ENCODE results near the gene TUBGCP3.
"Not testable (repeated sequence)": the region's sequence is repeated elsewhere in the genome, so short reads cannot be mapped to it uniquely, and the experiment has no call there.

TUBGCP3 gene, protein sequence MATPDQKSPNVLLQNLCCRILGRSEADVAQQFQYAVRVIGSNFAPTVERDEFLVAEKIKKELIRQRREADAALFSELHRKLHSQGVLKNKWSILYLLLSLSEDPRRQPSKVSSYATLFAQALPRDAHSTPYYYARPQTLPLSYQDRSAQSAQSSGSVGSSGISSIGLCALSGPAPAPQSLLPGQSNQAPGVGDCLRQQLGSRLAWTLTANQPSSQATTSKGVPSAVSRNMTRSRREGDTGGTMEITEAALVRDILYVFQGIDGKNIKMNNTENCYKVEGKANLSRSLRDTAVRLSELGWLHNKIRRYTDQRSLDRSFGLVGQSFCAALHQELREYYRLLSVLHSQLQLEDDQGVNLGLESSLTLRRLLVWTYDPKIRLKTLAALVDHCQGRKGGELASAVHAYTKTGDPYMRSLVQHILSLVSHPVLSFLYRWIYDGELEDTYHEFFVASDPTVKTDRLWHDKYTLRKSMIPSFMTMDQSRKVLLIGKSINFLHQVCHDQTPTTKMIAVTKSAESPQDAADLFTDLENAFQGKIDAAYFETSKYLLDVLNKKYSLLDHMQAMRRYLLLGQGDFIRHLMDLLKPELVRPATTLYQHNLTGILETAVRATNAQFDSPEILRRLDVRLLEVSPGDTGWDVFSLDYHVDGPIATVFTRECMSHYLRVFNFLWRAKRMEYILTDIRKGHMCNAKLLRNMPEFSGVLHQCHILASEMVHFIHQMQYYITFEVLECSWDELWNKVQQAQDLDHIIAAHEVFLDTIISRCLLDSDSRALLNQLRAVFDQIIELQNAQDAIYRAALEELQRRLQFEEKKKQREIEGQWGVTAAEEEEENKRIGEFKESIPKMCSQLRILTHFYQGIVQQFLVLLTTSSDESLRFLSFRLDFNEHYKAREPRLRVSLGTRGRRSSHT

DNA sequence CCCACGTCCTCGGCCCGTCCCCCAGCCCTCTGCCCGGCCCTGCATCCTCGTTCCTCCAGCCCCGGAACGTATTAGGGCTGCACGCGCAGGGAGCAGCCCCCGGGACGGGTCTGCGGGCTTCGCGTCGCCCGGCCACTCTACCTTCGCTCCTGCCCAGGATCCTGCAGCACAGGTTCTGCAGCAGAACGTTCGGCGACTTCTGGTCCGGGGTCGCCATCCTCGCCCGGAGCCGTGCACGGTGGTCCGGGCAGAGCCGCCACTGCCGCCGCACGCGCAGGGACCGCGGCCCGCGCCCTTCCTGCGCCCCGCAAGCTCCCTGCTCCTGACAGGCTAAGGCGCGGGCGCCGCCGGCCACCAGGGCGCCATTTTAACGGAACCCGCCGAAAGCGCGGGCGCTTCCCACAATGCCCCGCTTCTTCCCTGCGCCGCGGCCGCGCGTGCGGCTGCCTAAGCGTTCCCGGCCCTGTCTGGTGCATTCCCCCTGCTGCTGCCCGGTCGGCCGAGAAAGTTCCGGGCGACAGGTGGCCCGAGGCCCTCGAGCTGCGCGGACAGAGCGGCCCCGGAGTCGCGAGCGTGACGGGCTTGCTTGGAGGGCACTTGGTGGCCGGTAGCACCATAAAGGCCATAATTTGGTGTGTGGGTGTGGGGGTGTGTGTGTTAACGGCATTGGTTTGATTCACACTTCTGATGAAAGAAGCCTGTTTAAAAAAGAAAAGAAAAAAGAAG is at the start of gene TUBGCP3:
TSS of gene TUBGCP3 (minus strand) at position 390 of the 726 bp plus-strand sequence. CDS start at position 217, 173 bp downstream.
- peak; percentile 40 to 70 (median 59) for DNase-seq (ENCODE audit: low read depth in 3 of 3, low spot score in 1 of 3)

DNA sequence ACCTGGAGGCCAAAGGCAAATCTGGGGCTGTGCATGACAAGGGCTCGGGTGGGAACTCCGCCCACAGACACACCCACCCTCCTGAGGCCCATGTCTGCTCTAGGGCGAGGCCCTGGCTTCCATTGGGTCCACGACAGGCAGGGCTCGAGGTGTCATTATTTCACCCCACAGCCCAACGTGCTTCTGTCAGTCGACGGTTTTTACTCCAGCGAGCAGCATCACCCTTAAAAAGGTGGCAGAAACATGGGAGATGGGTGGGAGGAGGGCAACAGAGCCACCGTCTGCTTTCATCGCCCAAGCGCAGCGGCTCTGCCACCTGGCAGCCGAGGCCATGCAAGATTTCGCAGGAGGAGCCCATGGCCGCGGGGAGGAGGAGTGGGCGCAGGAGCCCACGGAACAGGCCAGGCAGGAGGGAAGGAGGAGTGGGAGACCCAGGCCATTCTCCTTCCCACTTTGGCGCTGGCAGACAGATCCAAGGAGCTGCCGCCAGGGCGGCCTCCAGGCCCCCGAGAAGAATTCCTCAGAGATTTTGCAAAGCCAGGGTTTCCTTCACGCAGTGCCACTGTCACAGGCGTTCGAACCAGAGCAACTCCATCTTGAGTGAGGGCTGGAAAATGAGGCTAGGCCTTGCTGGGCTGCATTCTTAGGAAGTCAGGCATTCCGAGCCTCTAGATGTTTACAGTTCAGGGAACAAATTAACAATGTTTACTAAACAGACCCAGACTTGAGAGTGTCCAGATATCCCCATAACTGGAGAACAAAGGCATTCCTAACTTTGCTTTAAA is 49.3 kb upstream of the TUBGCP3 start:
- no peak for DNase-seq (ENCODE audit: low read depth in 3 of 3, low spot score in 1 of 3)

DNA sequence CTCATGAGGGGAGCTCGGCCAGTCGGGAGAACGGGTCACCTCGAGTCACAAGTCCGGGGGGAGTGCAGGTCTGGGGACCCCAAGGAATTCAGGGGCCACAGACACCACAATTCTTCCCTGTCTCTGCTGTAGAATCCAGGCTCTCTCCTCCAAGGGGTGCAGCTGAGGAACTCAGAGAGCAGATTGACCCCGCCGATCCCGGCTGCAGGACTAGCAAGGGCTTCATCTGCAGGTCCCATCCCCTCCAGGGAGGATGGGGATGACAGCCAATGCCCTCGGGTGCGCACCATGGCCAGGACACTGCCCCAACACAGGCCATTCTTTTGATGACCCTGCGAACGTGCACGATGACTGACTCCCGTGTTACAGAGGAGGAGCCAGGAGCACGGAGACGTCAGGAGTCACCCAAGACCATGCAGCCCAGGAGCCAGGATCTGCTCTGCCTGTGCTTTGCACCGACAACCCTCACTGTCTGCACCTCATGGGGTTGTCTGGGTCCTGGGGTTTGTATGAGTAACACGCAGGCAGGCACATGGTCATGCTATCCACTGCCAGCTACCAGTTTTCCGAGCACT is 48.5 kb upstream of the TUBGCP3 start:
- DNase-seq (ENCODE audit: low read depth in 3 of 3, low spot score in 1 of 3): no peak

DNA sequence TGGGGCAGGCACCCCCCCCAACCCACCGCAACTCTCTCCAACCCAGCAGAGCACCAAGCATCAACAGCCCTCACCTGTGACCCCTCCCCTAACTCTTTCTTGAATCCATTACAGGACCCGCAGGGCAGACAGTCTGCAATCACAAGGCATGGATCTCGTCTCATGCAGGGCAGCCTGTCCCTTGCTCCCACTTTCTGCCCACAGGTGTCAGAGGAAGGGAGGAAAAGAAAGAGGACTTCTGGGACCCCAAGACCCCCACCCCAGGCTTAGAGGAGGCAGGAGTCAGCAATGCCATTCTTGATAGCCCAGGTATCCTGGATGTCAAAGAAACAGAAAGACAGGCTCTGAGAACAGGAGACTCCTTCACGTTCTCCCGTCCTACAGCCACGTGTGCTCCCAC is 47.4 kb upstream of the TUBGCP3 start:
- DNase-seq (ENCODE audit: low read depth in 3 of 3, low spot score in 1 of 3): no peak

DNA sequence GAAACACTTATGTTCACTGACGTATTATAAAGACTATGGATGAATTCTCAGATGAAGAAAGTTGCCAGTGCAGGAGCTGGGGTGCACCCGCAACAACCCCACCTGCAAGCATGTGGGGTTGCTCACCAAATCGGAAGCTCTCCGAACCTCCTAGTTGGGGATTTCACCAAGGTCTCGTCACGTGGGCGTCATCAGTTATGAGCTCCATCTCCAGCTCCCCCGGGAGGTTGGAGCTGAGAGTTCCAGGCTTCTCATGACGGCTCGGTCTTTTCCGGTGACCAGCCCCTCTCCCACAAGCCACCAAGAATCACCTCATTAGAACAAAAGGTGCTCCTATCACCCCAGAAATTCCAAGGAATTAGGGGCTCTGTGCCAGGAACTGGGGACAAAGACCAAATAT is 46.1 kb upstream of the TUBGCP3 start:
- DNase-seq (ENCODE audit: low read depth in 3 of 3, low spot score in 1 of 3): no peak

DNA sequence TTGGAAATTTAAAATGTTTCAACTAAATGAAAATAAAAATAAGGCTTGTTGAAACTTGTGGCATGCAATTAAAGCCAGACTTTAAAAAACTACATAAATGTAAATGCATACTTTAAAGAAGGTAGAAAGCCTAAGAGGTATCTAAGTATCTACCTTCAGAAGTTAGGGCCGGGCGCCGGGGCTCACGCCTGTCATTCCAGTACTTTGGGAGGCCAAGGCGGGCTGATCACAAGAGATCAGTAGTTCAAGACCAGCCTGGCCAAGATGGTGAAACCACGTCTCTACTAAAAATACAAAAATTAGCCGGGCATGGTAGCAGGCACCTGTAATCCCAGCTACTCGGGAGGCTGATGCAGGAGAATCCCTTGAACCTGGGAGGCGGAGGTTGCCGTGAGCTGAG is 42.3 kb upstream of the TUBGCP3 start:
- not testable (repeated sequence) for DNase-seq (ENCODE audit: low read depth in 3 of 3, low spot score in 1 of 3)

DNA sequence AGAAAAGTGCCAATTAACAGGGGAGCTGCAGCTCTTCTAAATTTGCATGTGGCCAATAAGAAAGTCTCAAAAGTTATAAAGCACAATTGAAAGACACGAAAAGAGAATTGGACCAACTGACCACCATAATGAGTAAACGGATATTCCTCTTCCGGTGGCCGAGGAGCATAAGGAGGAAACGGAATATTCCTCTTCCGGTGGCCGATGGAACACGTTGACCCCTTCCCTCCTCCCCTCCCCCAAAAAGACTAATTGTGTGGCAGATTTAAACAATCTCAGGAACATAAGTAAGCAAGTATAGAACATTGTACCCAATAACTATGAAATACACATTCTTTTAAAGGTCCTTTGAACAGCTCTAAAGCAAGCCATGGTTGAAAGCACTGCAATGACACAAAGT is 41.2 kb upstream of the TUBGCP3 start:
- DNase-seq (ENCODE audit: low read depth in 3 of 3, low spot score in 1 of 3): no peak

DNA sequence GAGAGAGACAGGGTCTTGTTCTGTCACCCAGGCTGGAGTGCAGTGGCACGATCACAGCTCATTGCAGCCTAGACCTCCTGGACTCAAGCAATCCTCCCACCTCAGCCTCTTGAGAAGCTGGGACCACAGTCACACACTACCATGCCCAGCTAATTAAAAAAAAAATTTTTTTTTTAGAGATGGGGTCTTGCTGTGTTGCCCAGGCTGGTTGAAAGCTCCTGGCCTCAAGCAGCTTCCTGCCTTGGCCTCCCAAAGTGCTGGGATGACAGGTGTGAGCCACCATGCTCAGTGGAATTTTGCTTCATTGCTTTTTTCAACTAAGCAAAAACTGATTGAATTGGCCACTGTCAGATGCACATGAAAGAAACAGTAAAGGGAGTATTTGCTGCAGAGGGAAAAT is 39.7 kb upstream of the TUBGCP3 start:
- DNase-seq (ENCODE audit: low read depth in 3 of 3, low spot score in 1 of 3): not testable (repeated sequence)

DNA sequence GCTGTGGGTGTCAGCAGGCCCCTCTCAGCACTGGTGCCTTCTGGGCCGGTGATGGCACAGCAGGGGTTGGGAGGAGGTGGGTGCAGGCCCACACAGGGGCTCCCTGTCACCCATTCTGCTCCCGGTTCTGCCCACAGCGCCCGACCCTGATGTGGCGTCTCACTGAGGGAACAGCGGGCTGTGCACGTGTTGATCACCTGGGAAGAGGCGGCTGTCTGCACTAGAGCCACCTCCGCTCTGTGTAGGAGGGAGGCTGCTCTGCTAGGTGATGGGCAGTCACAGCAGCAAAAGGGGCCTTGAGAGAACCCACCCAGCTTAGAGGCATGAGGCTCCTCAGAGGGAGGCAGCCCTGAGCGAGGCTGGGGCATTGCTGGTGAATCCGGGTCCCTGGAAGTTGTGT is 39.2 kb upstream of the TUBGCP3 start:
- DNase-seq (ENCODE audit: low read depth in 3 of 3, low spot score in 1 of 3): no peak

DNA sequence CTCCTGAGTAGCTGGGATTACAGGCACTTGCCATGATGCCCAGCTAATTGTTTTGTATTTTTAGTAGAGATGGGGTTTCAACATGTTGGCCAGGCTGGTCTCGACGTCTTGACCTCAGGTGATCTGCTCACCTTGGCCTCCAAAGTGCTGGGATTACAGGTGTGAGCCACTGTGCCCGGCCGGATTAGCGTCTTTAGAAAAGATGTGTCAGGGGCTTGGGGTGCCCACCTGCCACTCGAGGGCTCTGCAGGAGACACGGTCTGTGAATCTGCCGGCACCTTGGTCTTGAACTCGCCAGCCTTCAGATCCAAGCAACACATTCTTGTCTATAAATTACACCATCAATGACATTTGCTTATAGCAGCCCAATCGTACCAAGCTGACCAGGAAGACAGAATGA is 38.8 kb upstream of the TUBGCP3 start:
- DNase-seq (ENCODE audit: low read depth in 3 of 3, low spot score in 1 of 3): no peak

DNA sequence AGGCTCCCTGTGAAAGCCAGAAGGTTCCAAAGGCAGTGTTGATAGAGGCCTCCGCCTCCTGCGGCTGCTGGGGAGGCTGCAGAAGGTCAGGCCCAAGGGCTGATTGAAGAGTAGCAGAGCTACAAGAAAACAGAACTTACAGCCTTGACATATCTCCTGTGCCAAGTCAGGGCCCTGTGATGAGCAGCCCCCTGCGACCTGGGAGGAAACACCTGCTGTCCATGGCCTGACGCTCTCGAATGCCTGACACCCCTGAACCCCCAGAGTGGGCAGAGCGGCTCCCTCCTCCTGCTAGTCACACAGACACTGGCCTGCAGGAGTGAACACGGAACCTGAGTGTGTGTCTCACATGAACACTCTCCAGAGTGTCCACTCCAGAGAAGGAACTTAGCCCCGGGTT is 38.2 kb upstream of the TUBGCP3 start:
- DNase-seq (ENCODE audit: low read depth in 3 of 3, low spot score in 1 of 3): no peak

DNA sequence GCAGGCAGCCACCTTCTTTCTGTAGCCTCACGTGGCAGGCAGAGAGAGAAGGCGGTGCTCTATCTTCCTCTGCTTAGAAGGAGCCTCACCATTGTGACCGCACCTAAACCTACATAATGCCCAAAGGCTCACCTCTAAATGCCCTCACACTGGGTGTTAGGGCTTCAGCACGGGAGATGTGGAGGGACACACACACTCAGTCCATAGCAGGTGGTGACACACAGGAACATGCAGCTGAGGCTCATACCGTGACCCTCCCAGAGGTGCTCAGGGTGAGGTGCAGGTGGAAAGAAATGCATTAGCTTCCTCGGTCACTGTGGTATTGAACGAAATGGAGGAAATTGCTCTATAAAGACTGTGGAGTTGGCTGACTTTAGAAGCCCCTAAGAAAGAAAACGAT is 37.7 kb upstream of the TUBGCP3 start:
- DNase-seq (ENCODE audit: low read depth in 3 of 3, low spot score in 1 of 3): no peak

DNA sequence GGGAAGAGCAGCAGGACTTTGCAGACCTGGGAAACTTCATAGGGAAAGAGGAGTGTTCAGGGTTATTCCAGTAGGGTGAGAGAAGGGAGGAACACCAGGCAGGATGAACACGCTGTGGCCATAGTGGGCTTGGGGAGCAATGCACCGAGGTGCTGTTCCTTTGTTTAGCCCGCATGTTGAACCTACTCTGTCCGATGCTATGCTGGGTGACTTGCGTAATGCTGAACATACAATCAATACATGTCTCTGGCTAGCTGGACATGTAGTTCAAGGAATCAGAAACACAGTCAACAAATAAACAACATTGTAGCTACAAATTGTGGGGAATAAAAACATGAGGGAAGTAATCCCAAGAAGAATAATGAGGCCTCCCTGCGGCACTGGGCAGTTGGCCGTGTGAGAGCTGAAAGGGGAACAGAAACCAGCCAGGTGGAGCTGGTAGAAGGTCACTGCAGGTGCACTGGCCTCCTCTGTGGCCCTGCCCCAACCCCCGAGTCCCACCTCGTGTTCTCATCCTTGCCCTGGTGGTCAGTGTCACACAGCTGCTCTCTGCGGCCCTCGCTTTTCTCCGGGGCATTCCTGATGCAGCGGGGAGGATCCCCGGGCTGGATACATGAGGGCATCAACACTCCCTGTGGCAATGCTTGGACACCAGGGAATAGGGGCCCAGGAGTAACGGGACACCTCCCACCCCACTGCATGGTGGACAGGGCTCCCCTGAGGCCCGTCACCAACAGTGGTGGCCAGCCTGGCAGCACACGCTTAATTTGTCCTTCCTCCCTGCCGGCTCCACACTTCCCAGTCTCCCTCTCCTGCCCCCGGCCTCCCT is 36.9 kb upstream of the TUBGCP3 start:
- DNase-seq (ENCODE audit: low read depth in 3 of 3, low spot score in 1 of 3): no peak

DNA sequence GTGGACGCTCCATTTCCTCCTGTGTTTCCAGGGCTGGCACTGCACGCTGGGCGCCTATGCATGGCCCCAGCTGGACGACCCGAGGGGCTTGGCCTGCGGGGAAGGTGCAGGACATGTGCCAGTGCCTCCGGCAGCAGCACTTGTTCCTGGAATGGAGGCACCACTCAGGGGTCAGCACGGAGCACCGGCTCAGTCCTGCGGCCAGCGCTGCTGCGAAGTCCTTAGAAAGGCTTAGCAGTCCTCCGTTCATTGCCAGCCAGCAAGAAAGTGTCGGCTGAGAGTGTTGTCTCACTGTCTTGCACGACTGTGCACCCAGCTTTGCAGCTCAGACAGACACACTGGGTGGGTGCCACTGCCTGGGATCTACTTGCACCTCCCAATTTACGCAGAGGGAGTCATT is 36.1 kb upstream of the TUBGCP3 start:
- DNase-seq (ENCODE audit: low read depth in 3 of 3, low spot score in 1 of 3): no peak

DNA sequence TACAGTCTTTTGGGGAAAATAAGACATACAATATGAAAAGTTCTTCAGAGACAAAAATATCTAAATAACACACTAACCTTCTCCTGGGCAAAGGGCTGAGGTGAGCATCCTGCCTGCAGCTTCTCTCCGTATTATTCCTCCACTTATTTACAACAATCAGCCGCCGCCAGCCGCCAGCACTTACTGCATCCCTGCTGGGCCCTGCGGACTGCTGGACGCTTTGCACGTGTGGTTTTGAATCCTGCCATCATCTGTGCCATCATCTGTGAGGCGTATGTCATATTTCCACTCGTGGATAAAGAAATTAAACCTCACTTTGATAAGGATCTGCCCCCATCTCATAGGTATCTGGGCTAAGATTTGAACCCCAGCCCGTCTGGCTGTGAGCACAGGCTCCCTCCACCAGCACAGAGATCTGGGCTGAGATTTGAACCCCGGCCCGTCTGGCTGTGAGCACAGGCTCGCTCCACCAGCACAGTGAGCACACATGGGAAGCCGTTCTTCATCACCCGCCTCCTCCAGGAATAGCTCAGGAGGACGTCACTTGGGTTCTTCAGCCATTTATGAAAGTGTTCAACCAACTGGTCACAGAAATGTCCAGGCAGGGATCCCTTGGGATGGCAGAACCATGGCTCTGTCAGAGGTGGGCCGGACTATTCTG is 35.2 kb upstream of the TUBGCP3 start:
- no peak for DNase-seq (ENCODE audit: low read depth in 3 of 3, low spot score in 1 of 3)

DNA sequence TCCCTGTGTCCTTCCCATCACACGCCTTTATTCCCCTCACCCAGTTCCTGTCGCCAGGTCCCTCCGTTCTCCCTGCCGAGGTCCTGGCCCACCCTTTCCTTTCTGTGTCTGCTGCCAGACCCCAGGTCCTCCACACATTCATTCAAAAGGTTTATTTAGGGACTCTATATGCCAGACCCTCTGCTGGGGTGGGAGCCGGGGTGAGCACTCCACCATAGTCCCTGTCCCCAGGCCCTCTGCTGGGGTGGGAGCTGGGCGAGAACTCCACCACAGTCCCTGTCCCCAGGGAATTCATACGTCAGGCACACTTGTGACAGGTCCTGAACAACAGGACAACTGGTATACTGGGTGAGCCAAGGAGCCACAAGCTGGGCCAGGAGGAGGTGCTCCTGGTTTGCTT is 34.4 kb upstream of the TUBGCP3 start:
- DNase-seq (ENCODE audit: low read depth in 3 of 3, low spot score in 1 of 3): no peak

DNA sequence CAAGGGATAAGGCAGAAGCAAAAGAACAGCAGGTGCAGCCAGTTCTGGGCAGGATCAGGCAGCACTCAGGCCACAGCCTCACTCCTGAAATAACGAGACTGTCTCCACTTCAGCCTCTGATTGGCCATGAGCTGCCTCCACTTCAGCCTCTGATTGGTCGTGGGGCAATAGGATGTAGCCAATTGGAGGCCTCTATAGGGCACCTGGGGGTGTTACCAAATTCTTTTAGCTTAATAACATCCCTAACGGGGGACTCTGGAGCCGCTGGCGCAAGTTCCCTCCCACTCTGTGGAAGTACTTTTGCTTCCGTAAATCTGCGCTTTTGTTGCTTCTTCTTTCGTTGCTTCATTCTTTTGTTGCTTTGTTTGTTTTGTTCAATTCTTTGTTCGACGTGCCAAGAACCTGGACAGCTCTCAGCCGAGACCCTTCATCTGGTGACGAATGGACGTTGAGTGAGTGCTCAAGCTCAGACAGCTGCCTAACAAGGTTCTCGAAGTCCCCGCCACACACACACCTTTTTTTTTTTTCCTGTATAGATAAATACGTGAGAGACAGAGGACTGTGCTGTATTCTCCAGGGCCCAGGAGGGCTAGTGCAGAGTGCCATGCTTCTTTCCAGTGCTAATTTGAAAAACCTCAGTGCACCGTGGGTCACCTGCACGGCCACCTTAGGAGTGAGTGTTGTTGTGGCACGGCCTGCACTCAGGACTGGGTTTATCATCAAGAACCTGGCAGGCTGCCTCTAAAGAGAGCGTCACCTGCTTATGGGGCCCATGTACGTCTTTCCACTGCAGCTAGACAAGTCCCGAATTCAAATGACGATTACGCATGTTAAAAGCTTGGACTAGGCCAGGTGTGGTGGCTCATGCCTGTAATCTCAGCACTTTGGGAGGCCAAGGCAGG is 32.0 kb upstream of the TUBGCP3 start:
- DNase-seq (ENCODE audit: low read depth in 3 of 3, low spot score in 1 of 3): no peak

DNA sequence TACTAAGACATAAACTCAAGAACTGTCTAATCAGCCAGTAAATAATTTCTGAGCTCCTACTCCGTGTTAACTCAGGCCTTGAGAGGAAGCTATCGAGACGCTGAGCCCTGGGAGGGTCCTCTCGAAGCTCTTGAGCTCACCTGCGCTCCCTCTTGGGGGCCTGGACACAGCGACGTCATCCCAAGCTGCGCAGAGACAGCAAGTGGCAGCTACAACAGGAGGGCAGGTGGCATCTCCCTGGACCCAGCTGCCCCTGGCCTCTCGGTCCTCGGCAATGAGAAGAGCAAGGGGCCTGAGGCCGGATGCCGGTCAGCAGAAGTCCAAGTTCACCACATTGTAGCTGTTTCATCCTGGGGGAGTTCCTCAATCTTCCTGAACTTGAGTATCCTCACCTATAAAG is 30.5 kb upstream of the TUBGCP3 start:
- DNase-seq (ENCODE audit: low read depth in 3 of 3, low spot score in 1 of 3): no peak
